Endothelial cell of umbilical vein (primary cell): ENCODE results near the gene SLC25A34.

Experiments
- CTCF ChIP-seq, 2 donors: IDR thresholded peaks; 1 replicate in 1 of 2; 2 replicates in 1 of 2; pipeline ENCODE4 v1.5.1; 2011; ENCODE audit warnings: low read length in 2 of 2, mild to moderate bottlenecking in 2 of 2, moderate library complexity in 2 of 2, control low read depth in 1 of 2, inconsistent platforms in 1 of 2, low read depth in 1 of 2; ENCODE audit not compliant: insufficient read depth in 1 of 2; ENCODE audit errors: extremely low read depth in 1 of 2
- EZH2 ChIP-seq: IDR thresholded peaks from 2 replicates; pipeline ENCODE4 v1.6.1; 2012; ENCODE audit warnings: borderline replicate concordance, low read depth, mild to moderate bottlenecking, moderate library complexity, low read length, inconsistent platforms; ENCODE audit not compliant: severe bottlenecking
- MAX ChIP-seq: IDR thresholded peaks from 2 replicates; pipeline ENCODE4 v1.6.1; 2011; ENCODE audit not compliant: insufficient read depth, insufficient read length
- MYC ChIP-seq: IDR thresholded peaks from one replicate; pipeline ENCODE4 v1.6.1; 2011; ENCODE audit warnings: mild to moderate bottlenecking, low read depth, low read length
- POLR2A ChIP-seq: IDR thresholded peaks from 2 replicates; pipeline ENCODE4 v1.6.1; 2012; ENCODE audit warnings: low read depth, mild to moderate bottlenecking, control low read depth, low read length
- POLR2AphosphoS5 ChIP-seq: IDR thresholded peaks from 2 replicates; pipeline ENCODE4 v1.6.1; 2012; ENCODE audit warnings: low read depth, mild to moderate bottlenecking, control low read depth, low read length, moderate library complexity; ENCODE audit not compliant: insufficient read depth

- no peak for TF ChIP-seq POLR2A
- TF ChIP-seq CTCF (IDR thresholded peaks at IDR 0.05; ENCODE audit: extremely low read depth in 1 of 2, insufficient read depth in 1 of 2, low read depth in 1 of 2, low read length in 2 of 2), result no peak
- TF ChIP-seq EZH2, result no peak
- no peak for TF ChIP-seq MYC
- no peak for TF ChIP-seq POLR2AphosphoS5
- TF ChIP-seq MAX, result no peak
These were observed 34.3 kb upstream of the SLC25A34 start for GRCh38 chr1:15701784-15702183.
